H9 (cell line): Measurements from ENCODE around the gene KDM4C. TPM values are rescaled to one million over a fixed set of nuclear protein-coding genes. Genes with fewer than 3 reads are reported as not detected.

Experiments used
- DNase-seq: peaks from one replicate; pipeline ENCODE4 v3.0.0-alpha.2; 2017
- H2AFZ ChIP-seq: one replicate; pipeline ENCODE4 v1.6.1; 2013; ENCODE audit warnings: mild to moderate bottlenecking, low read length, control low read depth, moderate library complexity
- H2AK5ac ChIP-seq: 2 replicates; pipeline ENCODE4 v1.6.1; 2013; ENCODE audit warnings: low read length, control low read depth, mixed read lengths; ENCODE audit not compliant: insufficient read length
- H2BK120ac ChIP-seq: one replicate; pipeline ENCODE4 v1.6.1; 2013; ENCODE audit warnings: low read depth, mild to moderate bottlenecking, low read length, control low read depth, inconsistent platforms; ENCODE audit not compliant: poor library complexity, severe bottlenecking
- H2BK12ac ChIP-seq: 2 replicates; pipeline ENCODE4 v1.6.1; 2013; ENCODE audit warnings: low read length, control low read depth, mixed read lengths, low read depth; ENCODE audit not compliant: insufficient read length
- H2BK15ac ChIP-seq: 2 replicates; pipeline ENCODE4 v1.6.1; 2013; ENCODE audit warnings: low read depth, low read length, control low read depth
- H2BK20ac ChIP-seq: one replicate; pipeline ENCODE4 v1.6.1; 2013; ENCODE audit warnings: low read depth, mild to moderate bottlenecking, low read length, control low read depth, inconsistent platforms; ENCODE audit not compliant: poor library complexity, severe bottlenecking
- H2BK5ac ChIP-seq: 2 replicates; pipeline ENCODE4 v1.6.1; 2013; ENCODE audit warnings: low read length, control low read depth, mixed read lengths; ENCODE audit not compliant: insufficient read length
- H3K14ac ChIP-seq: 2 replicates; pipeline ENCODE4 v1.6.1; 2013; ENCODE audit warnings: low read length, control low read depth; ENCODE audit not compliant: insufficient read depth
- H3K18ac ChIP-seq: 2 replicates; pipeline ENCODE4 v1.6.1; 2013; ENCODE audit warnings: low read depth, mild to moderate bottlenecking, mixed read lengths, low read length, control low read depth; ENCODE audit not compliant: insufficient read length
- H3K23ac ChIP-seq: 2 replicates; pipeline ENCODE4 v1.6.1; 2013; ENCODE audit warnings: low read length, control low read depth, mixed read lengths, low read depth; ENCODE audit not compliant: insufficient read length
- H3K23me2 ChIP-seq: 2 replicates; pipeline ENCODE4 v1.6.1; 2013; ENCODE audit warnings: low read depth, mild to moderate bottlenecking, mixed read lengths, low read length, control low read depth; ENCODE audit not compliant: insufficient read length, poor library complexity, severe bottlenecking
- H3K27ac ChIP-seq: 2 replicates; pipeline ENCODE4 v1.5.1; 2013; ENCODE audit warnings: low read length, control low read depth, mixed read lengths, low read depth; ENCODE audit not compliant: insufficient read length
- H3K27me3 ChIP-seq: 2 replicates; pipeline ENCODE4 v1.6.1; 2013; ENCODE audit warnings: low read length, control low read depth, inconsistent platforms; ENCODE audit not compliant: insufficient read depth
- H3K4ac ChIP-seq: 2 replicates; pipeline ENCODE4 v1.6.1; 2013; ENCODE audit warnings: low read depth, mild to moderate bottlenecking, control low read depth, inconsistent platforms, low read length, moderate library complexity
- H3K4me1 ChIP-seq: 2 replicates; pipeline ENCODE4 v1.6.1; 2013; ENCODE audit warnings: low read length, control low read depth, inconsistent platforms; ENCODE audit not compliant: insufficient read depth
- H3K4me2 ChIP-seq: 2 replicates; pipeline ENCODE4 v1.6.1; 2013; ENCODE audit warnings: low read length, control low read depth, mixed read lengths; ENCODE audit not compliant: insufficient read length, insufficient read depth
- H3K56ac ChIP-seq: 2 replicates; pipeline ENCODE4 v1.6.1; 2013; ENCODE audit warnings: low read depth, mild to moderate bottlenecking, mixed read lengths, low read length, control low read depth; ENCODE audit not compliant: insufficient read length
- H3K79me1 ChIP-seq: 2 replicates; pipeline ENCODE4 v1.6.1; 2013; ENCODE audit warnings: low read depth, mild to moderate bottlenecking, moderate library complexity, low read length, control low read depth, inconsistent platforms; ENCODE audit not compliant: insufficient read depth, poor library complexity, severe bottlenecking
- H3K79me2 ChIP-seq: 2 replicates; pipeline ENCODE4 v1.6.1; 2013; ENCODE audit warnings: low read length, control low read depth, inconsistent platforms; ENCODE audit not compliant: insufficient read depth
- H3K9ac ChIP-seq: 2 replicates; pipeline ENCODE4 v1.6.1; 2013; ENCODE audit warnings: low read length, control low read depth, mixed read lengths; ENCODE audit not compliant: insufficient read length; ENCODE audit errors: extremely low read depth
- H3K9me3 ChIP-seq: one replicate; pipeline ENCODE4 v1.6.1; 2013; ENCODE audit warnings: low read depth, low read length, inconsistent platforms; ENCODE audit not compliant: control insufficient read depth
- H3T11ph ChIP-seq: one replicate; pipeline ENCODE4 v1.6.1; 2013; ENCODE audit warnings: mild to moderate bottlenecking, low read length, control low read depth, inconsistent platforms
- H4K20me1 ChIP-seq: one replicate; pipeline ENCODE4 v1.6.1; 2013; ENCODE audit not compliant: control insufficient read depth, insufficient read length, insufficient read depth
- H4K5ac ChIP-seq: 2 replicates; pipeline ENCODE4 v1.6.1; 2013; ENCODE audit warnings: low read depth, mild to moderate bottlenecking, mixed read lengths, low read length, control low read depth; ENCODE audit not compliant: insufficient read length
- H4K8ac ChIP-seq: replicated peaks from 2 replicates; pipeline ENCODE4 v1.6.1; 2013; ENCODE audit warnings: low read length, control low read depth, mixed read lengths, low read depth; ENCODE audit not compliant: insufficient read length
- H4K91ac ChIP-seq: 2 replicates; pipeline ENCODE4 v1.6.1; 2013; ENCODE audit warnings: low read depth, mild to moderate bottlenecking, moderate library complexity, mixed read lengths, low read length, control low read depth; ENCODE audit not compliant: insufficient read length
- H3K27ac Mint-ChIP-seq, 3 experiments: 2 replicates in 2 of 3; 3 replicates in 1 of 3; pipeline ENCODE4 v1.8.0; 2020 to 2021; ENCODE audit warnings: mixed read lengths in 3 of 3, mild to moderate bottlenecking in 1 of 3, moderate library complexity in 1 of 3
- H3K27me3 Mint-ChIP-seq: 2 replicates; pipeline ENCODE4 v1.8.0; 2021; ENCODE audit warnings: low read depth, mild to moderate bottlenecking, moderate library complexity, mixed read lengths
- H3K36me3 Mint-ChIP-seq, 3 experiments: 2 replicates in 2 of 3; 3 replicates in 1 of 3; pipeline ENCODE4 v1.8.0; 2020 to 2021; ENCODE audit warnings: low read depth in 3 of 3, mixed read lengths in 3 of 3; ENCODE audit not compliant: insufficient read depth in 1 of 3
- H3K4me1 Mint-ChIP-seq, 2 experiments: 2 replicates each; pipeline ENCODE4 v1.8.0; 2020; ENCODE audit warnings: mixed read lengths in 2 of 2
- H3K4me3 Mint-ChIP-seq, 2 experiments: 2 replicates in 1 of 2; 3 replicates in 1 of 2; pipeline ENCODE4 v1.8.0; 2020 to 2021; ENCODE audit warnings: mild to moderate bottlenecking in 2 of 2, mixed read lengths in 2 of 2, moderate library complexity in 1 of 2
- H3K9me3 Mint-ChIP-seq, 2 experiments: 2 replicates in 1 of 2; 3 replicates in 1 of 2; pipeline ENCODE4 v1.8.0; 2020; ENCODE audit warnings: mild to moderate bottlenecking in 2 of 2, mixed read lengths in 2 of 2, moderate library complexity in 1 of 2
- WGBS: extraction: QIAGEN DNeasy Blood & Tissue Kit; methylation state at CpG from one replicate; pipeline ENCODE4 v1.1.7; 2013; ENCODE audit warnings: missing lambda C conversion rate, low lambda C conversion rate, mixed read lengths; ENCODE audit not compliant: insufficient read length; ENCODE audit errors: extremely low coverage; 5-methylcytosine and 5-hydroxymethylcytosine counted together
- total RNA-seq: library from RNA; stranded (reverse); gene quantifications from 2 replicates; pipeline ENCODE4 v1.2.1, GENCODE V29; 2021
- TF ChIP-seq, protein P1 (sequence below): fragments of 200-600 bp; sonication (generic); conservative IDR thresholded peaks from 3 replicates; pipeline ENCODE4 v1.8.0; 2021; ENCODE audit warnings: antibody characterized with exemption, mild to moderate bottlenecking

The KDM4C gene
- total RNA-seq, 1 experiment from 2014 or later, result 24.0 TPM

DNA sequence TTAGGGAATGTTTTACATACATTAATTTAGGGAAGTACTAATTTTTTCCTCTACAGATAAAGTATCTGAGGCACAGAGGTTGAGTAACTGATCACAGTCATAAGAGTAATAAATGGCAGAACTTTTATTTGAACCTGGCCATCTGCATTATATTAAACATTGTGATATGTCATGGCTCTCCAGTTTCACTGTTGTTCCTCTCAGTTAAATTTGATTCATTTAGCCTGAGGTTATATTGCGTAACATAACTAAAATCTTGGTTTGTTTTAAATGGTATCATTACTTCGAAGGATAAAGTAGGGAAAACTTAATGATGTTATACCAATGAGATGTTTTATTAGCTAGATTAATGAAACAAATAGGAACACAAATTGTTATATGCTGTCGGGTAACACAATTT, 284.4 kb downstream of the KDM4C start:
- Histone ChIP-seq H3K14ac (no peak overlapping the region), H3K23me2 (no peaks in the 10 kb centered on the region), H3K4me2 (no peak overlapping the region), H4K91ac (no peak overlapping the region), H3K23ac (no peak overlapping the region), H3K18ac (no peak overlapping the region), H3K79me1 (no peaks in the 10 kb centered on the region), H3K4ac (no peak overlapping the region), H3K9me3 (no peaks in the 10 kb centered on the region), H2AFZ (no peak overlapping the region), H2AK5ac (no peak overlapping the region), H2BK120ac (no peak overlapping the region), H3K27ac (no peak overlapping the region), H3K4me1 (no peaks in the 10 kb centered on the region), H3K79me2 (no peaks in the 10 kb centered on the region), H2BK12ac (no peak overlapping the region), H3K56ac (no peak overlapping the region), H3K9ac (no peak overlapping the region), H4K8ac (no peak overlapping the region), H2BK5ac (no peak overlapping the region), H3K27me3 (no peaks in the 10 kb centered on the region), H4K5ac (no peak overlapping the region), H4K20me1 (no peaks in the 10 kb centered on the region), H2BK20ac (no peak overlapping the region), H2BK15ac (no peak overlapping the region), H3T11ph (no peak overlapping the region)
- no peaks in the 10 kb centered on the region for H3K9me3 Mint-ChIP-seq
- H3K27me3 Mint-ChIP-seq, result no peaks in the 10 kb centered on the region
- WGBS, result no CpG with 5 or more reads among the region's 3 CpGs
- DNase-seq, result no peak
- H3K27ac Mint-ChIP-seq, result no peak overlapping the region
- TF ChIP-seq, protein P1, sequence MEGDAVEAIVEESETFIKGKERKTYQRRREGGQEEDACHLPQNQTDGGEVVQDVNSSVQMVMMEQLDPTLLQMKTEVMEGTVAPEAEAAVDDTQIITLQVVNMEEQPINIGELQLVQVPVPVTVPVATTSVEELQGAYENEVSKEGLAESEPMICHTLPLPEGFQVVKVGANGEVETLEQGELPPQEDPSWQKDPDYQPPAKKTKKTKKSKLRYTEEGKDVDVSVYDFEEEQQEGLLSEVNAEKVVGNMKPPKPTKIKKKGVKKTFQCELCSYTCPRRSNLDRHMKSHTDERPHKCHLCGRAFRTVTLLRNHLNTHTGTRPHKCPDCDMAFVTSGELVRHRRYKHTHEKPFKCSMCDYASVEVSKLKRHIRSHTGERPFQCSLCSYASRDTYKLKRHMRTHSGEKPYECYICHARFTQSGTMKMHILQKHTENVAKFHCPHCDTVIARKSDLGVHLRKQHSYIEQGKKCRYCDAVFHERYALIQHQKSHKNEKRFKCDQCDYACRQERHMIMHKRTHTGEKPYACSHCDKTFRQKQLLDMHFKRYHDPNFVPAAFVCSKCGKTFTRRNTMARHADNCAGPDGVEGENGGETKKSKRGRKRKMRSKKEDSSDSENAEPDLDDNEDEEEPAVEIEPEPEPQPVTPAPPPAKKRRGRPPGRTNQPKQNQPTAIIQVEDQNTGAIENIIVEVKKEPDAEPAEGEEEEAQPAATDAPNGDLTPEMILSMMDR, result no peak
- no peak overlapping the region for H3K4me3 Mint-ChIP-seq
- H3K4me1 Mint-ChIP-seq, result no peaks in the 10 kb centered on the region
- no peaks in the 10 kb centered on the region; a peak in 1 of 7 replicates for H3K36me3 Mint-ChIP-seq
